NCI-H748 treated with DMSO at 0.1 percent for 48 hours (cell line): Measurements from ENCODE around the gene ATRIP.

Experiments used
- DNase-seq: peaks from one replicate; lab custom pipeline; 2025; lab: John Stamatoyannopoulos, UW

Gene ATRIP

DNA sequence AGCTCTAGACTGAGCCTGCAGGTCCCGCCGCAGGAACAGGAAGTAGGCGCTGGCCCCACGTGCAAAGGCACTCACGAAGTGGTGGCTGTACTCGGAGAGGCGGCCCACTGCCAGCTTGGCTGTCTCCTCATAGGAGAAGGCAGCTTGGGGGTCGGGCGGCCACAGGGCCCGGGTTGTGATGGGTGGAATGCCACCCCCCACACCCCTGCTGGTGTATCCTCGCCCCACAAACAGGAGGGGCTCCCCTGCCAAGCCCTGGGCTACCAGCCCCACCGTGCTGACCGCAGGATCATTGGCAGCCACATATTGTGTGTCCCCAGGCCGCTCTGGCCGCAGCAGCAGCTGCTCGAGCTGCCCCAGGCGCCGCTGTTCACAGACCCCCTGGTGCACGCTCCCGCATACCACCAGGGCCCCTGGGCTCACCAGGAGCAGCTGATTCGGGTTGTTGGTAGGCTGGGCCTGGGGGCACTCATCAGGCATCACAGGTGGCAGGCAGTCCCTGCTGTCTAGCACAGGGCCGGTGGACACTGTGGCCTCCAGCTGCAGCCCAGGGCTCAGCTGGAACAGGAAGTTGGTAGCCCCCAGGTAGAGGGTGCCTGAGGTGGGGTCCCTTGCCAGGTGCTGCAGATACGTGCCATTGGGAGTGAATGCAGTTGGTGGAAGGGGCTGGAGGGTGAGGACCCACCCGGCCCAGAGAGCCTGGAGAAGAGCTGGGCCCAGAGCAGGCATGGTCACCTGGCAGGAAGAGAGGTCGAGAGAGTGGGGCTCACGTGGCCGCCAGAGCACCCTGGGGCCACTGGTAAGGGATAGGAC lies 22.4 kb upstream of the ATRIP start:
- DNase-seq: no peak

DNA sequence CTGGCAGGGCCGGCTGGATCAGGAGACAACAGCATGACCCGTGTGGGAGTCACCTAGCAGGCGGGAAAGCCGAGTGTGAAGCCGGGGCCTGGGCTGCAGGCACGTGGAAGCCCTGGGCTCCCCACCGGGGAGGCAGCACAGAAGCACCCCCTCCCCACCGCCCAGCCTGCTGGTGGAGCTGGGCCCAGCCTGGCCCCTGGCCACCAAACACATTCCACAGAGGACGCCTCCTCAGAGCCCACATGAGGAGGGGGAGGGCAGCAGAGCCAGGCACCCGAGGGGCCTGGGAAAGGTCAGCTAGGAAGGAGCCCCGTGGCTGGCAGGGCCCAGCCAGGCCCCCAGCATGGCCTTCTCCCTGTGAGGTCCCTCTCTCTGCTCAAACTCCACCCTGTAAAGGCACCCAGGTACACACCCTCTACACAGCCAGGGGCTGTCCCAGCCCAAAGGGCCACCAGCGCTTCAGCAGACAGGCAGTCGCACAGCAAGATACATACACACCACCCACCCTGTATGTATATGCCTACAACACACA lies 21.2 kb upstream of the ATRIP start:
- no peak for DNase-seq

DNA sequence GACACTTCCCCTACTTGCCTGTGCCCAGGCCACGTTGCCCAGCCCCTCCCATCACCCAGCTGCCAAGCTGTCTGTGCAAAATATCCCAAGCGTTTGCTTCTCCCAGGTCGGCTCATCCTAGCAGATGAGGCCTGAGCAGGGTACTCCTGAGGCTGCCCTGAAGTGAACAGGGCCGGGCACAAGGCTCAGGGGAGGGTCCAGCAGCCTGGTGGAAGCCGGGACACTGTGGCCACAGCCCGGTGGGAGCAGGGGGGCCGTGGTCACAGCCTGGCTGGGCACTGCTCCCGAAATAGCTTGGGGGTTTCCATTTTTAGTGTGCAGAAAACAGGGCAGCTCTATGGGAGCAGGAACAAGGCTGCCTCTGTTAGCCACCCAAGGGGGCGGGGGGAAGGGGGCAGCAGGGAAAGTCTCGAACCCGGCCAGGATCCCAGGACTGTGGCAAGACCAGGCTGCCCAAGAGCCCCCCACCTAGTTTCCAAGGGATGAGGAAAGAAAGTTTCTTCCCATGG lies 20.1 kb upstream of the ATRIP start:
- no peak for DNase-seq

- DNase-seq: no peak
Measured at GRCh38 chr3:48426944-48427629, 19.4 kb upstream of the ATRIP start.

DNA sequence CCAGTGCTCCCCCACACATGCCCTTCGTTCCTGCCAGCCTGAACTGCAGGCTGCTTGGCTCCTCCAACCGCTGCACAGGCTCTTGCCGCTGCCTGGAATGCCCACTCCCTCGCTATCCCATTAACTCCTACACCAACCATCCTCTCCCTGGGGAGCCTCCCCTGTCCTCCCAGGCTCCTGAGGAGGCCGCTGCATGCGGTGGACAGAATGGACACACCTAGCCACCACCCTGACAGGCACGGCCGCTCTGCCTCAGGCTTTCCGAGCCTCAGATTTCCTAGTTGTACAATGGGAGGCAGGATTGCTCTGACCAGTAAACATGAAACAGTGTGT lies 18.9 kb upstream of the ATRIP start:
- no peak for DNase-seq

GRCh38 chr3:48428088-48428571 lies 18.4 kb upstream of the ATRIP start:
- no peak for DNase-seq

DNA sequence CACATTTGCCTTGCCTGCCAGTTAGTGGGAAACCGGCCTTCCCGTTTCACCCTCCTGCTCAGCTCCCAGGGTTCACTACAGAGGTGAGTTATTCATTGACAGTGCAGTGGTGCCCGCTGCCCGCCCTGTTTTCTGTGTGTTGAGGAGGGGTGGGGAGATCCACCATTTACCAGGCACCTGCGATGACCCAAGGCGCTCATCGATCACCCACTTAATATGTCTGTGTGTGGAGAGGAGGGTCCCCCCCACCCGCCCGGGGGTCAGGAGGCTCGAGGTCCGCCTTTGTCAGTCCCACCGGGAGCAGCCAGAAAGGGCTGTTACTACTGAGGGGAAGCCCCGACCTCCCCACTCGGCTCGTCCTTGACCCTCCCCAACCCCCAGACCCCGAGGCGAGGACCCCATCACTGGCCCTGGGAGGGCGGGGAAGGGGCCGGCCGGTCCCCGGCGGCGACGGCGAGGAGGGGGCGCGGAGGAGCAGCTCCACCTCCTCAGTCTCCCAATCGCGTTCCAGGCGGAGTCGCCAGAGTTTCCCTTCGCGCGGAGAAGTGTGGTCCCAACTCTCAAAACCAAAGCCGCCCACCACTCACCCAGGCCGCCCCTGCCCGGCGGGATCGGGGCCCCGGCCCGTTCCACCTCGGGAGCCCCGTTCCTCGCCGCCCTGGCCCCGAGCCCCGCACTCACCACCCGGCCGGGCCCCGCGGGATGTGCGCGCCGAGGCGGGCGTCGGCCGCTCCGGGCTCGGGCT lies 17.8 kb upstream of the ATRIP start:
- no peak for DNase-seq

GRCh38 chr3:48429317-48429959 lies 17.1 kb upstream of the ATRIP start:
- peak; percentile 36 for DNase-seq

- peak; percentile 70 for DNase-seq
Measured at GRCh38 chr3:48429960-48430707, 16.4 kb upstream of the ATRIP start, which contains the start of gene PLXNB1. TSS of gene PLXNB1 (minus strand) at chr3:48430086. CDS start at chr3:48424611, 5,475 bp downstream.

DNA sequence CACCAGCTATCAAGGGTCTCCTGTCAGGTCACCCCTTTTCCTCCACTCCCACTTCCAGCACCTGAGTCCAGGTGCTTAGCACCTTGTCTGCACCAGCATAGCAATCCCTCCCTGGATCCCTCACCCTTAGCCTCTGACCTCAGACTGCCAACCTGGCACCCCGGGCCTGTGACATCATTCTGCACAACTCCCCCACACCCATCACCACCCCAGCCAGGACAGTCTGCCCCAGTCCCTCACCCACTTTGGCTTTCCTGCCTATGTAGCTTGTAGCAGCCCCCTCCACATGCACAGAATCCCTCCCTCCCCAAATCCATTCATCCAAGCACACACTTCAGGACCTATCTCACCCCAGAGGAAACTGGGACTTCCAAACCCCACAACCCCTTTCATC lies 15.8 kb upstream of the ATRIP start:
- DNase-seq: no peak

- DNase-seq: no peak
Measured at GRCh38 chr3:48431224-48432029, 15.1 kb upstream of the ATRIP start.

GRCh38 chr3:48432411-48433371 lies 13.8 kb upstream of the ATRIP start:
- DNase-seq: no peak

DNA sequence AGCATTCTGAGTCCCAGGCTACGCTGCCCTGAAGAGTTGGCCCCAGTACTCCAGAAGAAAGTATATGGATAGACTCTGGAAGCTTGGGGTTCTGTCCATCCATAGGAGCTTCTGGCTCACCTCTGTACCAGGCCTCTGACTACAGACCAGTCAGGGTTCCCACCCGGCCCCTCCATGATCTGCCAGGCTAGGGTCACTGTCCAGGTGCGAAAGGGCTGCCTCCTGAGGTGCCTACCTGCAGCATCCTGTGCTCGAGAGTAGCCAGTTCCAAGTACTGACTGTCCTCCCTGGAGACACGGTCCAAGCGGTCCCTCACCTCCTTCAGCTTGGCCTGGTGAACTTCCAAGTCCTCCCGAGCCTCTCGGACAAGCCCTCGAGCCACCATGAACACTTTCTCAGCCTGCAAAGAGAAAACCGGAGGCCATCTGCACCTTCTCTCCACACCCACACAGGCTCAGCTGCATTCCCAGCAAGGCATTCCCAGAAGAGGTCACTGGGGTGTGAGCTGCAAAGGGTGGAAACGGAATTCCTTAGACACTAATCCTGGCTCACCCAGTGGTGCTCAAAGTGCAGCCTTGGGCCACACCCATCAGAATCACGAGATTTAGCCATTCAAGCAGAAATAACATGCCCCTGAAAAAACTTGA lies 12.9 kb upstream of the ATRIP start:
- DNase-seq: no peak

GRCh38 chr3:48434591-48435222 lies 11.8 kb upstream of the ATRIP start:
- no peak for DNase-seq

- no peak for DNase-seq
Measured at GRCh38 chr3:48435223-48435595, 11.3 kb upstream of the ATRIP start.

DNA sequence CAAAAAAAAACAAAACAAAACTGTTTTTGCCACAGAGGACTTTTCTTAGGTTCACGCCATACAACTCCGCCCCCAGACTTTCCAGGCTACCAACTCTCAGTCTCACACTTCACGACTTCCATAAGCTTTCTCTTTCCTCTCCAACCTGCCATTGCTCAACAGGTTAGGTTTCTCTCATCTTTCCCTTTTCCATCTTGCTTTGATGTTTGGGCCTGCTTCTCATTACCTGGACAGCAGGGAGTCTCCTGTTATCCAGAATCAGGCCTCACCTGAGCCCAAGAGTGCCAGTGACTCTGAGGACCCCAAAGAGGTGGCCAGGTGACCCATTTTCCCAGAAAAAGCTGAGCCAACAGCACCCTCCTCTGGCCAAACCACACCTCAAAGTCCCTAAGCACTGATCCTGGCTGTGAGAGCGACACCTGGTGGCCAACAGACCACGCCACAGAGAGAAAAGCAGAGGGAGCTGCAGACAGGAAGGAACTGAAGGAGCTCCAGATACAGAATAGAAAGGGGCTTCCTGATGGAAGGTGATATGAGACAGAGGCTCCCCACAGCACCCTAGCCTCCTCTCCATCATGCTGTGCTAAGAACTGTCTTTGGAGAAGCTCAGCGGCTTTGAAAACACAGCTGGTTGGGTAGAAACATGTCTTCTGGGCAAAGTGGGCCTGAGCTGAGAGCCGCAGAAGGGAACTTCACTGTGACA lies 10.6 kb upstream of the ATRIP start:
- DNase-seq: peak; percentile 59

DNA sequence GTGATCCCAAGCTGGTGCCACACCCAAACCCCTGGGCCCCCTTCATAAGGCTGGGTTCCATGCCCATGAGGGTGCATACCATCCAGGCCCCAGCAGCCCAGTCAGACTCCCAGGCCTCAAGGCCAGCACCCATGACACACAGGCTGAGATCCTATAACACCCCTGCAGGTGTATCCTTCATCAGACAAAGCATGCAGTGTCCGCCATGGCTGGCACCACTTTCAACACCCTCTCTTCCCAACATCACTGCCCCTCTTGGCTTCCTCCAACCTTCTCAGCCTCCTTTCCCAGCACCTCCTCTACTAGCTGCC lies 10.1 kb upstream of the ATRIP start:
- no peak for DNase-seq

- DNase-seq: no peak
Measured at GRCh38 chr3:48436855-48437254, 9.7 kb upstream of the ATRIP start.
